Stimulated activated CD4-positive, alpha-beta T cell treated with anti-CD3 and anti-CD28 coated beads, Interleukin-12 subunit alpha, Interleukin-12 subunit beta, amount 100 ng/mL, for 24 hours (primary cell): ENCODE results near the gene TMEM35A.
"Not testable (repeated sequence)": the region's sequence is repeated elsewhere in the genome, so short reads cannot be mapped to it uniquely, and the experiment has no call there.

Source experiments
- DNase-seq, 2 experiments: peaks; one replicate each; pipeline ENCODE4 v3.0.0-alpha.2; 2020; ENCODE audit warnings: low read depth in 2 of 2

Gene TMEM35A, protein sequence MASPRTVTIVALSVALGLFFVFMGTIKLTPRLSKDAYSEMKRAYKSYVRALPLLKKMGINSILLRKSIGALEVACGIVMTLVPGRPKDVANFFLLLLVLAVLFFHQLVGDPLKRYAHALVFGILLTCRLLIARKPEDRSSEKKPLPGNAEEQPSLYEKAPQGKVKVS

DNA sequence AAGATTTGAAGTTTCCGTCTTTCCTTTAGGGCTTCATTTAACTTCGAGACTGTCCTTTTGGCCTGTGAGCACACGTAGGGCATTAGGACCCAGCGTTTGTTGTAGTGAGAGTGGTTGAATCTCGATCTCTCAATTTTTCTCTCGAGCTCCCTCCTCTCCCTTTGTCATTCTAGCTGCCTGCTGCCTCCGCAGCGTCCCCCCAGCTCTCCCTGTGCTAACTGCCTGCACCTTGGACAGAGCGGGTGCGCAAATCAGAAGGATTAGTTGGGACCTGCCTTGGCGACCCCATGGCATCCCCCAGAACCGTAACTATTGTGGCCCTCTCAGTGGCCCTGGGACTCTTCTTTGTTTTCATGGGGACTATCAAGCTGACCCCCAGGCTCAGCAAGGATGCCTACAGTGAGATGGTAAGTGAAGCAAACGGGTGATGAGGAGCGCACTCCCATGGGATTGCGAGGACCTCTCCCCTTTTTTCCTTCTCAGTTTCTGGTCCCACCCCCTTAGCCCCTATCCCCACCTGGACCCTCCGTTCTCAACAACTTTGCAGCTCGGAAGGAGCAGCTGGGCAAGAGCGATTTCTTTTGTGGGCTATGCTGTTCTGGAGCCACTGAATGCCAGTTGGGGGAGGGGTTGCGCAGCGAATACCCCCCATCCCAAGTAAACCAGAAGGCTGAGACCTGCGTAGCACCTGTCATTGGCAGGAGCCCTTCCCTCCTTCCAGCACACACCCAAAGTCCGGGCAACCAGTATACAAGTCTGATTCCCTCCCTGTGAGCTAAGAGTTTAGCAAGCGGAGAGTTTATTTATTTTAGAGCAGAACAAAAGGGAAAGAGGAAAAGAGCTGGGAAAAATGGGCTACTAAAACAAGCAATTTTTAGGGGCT, at the start of gene TMEM35A:
TMEM35A (plus strand) TSS at position 164 of the 883 bp plus-strand sequence; CDS start at position 288, 124 bp downstream.
- DNase-seq = no peak

DNA sequence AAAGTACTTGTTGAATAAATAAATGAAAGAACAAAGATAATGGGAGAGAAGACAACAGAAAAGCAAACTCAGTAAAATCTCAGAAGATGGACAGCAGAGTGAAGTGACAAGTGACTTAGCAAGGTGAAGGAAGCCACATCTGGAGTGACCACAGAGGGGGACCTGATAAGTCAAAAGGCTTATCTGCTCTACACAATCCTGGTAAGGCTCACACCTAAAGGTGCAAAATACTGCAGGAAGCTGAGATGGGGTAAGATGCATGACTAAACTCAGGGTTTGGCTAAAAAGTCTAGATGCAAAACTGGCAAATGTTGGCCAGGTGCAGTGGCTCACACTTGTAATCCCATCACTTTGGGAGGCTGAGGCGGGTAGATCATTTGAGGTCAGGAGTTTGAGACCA, 49.0 kb upstream of the TMEM35A start:
- no peak for DNase-seq

GRCh38 chrX:101037231-101037630, 41.4 kb upstream of the TMEM35A start:
- DNase-seq = no peak

DNA sequence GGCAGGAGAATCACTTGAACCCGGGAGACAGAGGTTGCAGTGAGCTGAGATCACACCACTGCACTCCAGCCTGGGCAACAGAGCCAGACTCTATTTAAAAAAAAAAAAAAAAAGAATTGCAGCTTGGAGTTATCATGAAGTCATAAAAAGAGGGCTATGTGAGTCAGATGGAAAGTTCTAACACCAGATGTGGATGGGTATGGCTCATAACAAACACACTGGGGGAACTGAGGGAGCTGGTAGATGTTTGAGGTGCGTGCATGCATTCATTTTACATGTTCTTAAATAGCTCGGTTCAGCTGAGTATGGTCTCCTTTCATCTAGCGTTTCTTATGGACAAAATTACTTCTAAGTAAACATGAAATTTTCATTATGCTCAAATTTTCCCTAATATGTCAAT, 38.5 kb upstream of the TMEM35A start:
- no peak for DNase-seq

GRCh38 chrX:101051153-101051548, 27.5 kb upstream of the TMEM35A start:
- no peak for DNase-seq

GRCh38 chrX:101051549-101052302, 27.0 kb upstream of the TMEM35A start, which contains the start of gene TRMT2B:
Gene TRMT2B, minus strand, starts transcription at chrX:101052111. Its CDS starts 9,822 bp downstream, at chrX:101042289.
- peak; percentile 41 to 74 for DNase-seq

- DNase-seq = not testable (repeated sequence)
These were observed 22.1 kb upstream of the TMEM35A start for GRCh38 chrX:101056551-101056950.

GRCh38 chrX:101057093-101057714, 21.5 kb upstream of the TMEM35A start:
- DNase-seq = no peak

DNA sequence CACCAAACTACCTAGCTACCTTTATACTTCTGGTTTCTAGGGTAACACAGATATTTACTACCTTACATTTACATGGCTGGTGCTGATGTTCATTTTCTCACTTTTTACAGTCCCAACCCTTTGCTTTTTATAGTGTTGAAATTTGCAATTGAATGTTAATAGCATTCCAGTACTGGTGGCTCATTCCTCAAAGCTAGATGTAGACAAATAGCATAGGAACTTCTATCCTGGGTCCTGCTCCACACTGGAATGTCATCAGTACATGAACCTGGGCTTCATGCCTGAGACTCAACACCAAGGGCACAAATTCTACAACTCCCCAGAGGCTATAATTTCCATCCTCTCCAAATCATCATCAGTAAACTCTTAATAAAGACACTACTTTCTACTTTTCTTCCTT, 16.5 kb upstream of the TMEM35A start:
- no peak for DNase-seq

GRCh38 chrX:101071582-101071981, 7.1 kb upstream of the TMEM35A start:
- no peak for DNase-seq

GRCh38 chrX:101079736-101080270, 1.1 kb downstream of the TMEM35A start:
- no peak for DNase-seq

GRCh38 chrX:101080326-101081124, 1.8 kb downstream of the TMEM35A start:
- no peak for DNase-seq

GRCh38 chrX:101081231-101081630, 2.6 kb downstream of the TMEM35A start:
- DNase-seq = no peak

DNA sequence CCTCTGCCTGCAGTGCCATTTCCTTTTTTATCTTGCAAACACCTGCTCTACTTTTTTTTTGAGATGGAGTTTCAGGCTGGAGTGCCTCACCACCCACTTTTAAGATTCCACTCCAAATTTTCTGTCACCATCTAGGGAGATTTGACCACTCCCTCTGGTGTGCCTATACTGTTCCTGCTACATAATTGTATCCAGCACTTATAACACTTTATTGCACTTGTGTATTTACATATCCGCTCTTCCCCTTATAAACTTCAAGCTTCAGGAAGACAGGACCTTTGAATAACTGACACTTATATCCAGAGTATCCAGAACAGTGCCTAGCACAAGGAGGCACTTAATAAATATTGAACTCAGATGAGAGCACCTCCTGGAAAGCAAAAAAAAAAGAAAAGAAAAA, 13.1 kb downstream of the TMEM35A start:
- no peak for DNase-seq

DNA sequence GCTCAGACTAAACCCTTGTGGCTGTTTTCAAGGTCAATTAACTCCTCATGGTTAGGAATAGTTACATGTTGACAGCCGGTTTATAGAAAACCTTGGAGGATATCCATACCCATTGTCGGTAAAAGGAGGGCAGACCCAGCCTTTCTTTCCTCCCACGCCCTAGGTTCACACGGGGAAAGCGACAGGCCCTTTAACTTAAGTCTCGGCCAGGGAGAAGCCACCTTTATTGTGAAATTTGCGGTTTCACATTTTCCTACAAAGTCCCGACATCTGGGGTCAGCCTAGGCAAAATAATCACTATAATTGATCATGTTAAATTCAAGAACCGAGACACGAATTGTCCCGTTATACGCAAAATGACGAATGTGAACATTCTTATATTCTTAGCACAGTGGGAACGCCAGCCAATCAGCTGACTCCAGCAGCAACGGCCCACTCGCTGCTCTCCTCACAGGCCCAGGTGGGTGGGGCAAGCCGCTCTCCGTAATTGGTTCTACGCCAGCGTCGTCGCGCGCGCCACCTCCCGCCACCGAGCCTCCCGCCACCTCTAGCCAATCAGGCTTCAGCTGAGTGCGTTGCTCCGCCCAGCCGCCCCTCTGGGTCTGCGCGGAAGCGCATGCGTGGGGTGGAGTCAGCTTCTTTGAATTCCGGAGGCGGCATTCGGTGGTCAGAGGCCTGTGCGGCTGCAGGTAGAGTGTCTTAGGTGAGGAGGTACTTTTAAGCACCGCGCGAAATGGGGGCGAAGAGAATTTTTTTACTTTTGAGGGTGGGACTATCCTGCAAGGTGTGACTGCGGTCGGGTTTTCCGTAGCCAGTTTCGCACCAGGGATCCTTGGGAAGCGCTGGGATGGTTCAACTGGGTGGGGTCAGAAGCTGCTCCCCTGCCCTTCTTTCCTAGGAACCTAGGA, 19.1 kb downstream of the TMEM35A start, which contains the start of gene CENPI:
CENPI (plus strand) TSS at position 659 of the 908 bp plus-strand sequence. CDS start 2,867 bp downstream, outside the sequence.
- peak; percentile 83 to 84 for DNase-seq

DNA sequence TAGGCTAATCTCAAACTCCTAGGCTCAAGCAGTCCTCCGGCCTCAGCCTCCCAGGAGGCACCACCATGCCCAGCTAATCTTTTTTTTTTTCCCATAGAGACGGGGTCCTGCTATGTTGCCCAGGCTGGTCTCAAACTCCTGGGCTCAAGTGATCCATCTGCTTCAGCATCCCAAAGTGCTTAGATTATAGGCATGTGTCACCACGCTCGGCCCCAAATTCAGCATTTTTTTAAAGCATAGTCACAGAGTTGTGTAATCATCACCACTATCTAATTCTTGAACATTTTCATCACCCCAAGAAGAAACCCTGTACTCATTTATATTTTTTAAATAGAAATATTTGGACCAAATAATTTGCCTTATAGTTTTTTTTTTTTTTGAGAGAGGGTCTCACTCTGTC, 29.6 kb downstream of the TMEM35A start:
- no peak for DNase-seq

DNA sequence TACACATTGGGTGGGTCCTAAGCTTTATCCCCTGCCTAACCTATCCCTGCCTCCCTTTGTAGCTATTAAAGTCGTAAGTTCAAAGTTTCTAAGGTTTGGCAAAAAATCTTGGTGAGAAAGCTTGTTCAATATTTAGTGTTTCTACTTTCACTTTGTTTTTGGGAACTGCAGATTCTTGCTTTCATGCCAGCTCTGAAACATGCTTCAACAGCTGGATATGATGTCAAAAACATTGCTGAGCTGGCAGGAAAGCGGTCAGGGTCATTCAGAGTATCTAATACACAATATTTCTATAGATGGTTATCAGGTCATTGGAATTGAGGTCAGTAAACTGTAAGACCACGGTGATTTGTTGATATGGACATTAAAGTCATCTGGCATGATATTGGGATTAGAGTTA, 39.0 kb downstream of the TMEM35A start:
- no peak for DNase-seq

GRCh38 chrX:101136235-101136634, 57.6 kb downstream of the TMEM35A start:
- DNase-seq = no peak
